GM11168 (cell line): ENCODE measurements around the gene RNF32.
"Not testable (repeated sequence)": the region's sequence is repeated elsewhere in the genome, so short reads cannot be mapped to it uniquely, and the experiment has no call there.

ENCODE experiments used
- in situ Hi-C: fragments of 300-500 bp; cut with MboI; formaldehyde crosslinking; loops from one replicate; pipeline ENCODE4 v1.12.0; 2022; ENCODE audit warnings: low sequenced_read_pairs; ENCODE audit not compliant: unreplicated experiment

The RNF32 gene

DNA sequence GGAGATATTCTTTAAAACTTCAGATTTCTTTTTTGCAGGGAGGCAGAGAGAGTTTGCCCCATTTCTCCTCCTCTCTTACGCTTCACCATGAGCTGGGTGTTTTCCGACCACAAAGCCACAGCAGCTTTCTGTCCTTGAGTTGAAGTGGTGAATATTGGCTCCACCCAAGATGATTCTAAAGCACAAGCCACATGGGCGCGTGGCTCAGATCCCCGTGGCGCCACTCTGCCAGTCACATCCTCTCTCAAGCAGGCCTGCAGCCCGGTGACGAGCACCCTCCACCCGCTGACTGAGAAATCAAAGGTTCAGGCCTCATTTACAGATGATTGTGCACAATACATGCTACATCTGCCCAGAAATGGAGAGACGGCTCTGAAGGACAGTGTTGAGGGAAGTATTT, 27.6 kb upstream of the RNF32 start:
- in situ Hi-C loops, result no loop called here

DNA sequence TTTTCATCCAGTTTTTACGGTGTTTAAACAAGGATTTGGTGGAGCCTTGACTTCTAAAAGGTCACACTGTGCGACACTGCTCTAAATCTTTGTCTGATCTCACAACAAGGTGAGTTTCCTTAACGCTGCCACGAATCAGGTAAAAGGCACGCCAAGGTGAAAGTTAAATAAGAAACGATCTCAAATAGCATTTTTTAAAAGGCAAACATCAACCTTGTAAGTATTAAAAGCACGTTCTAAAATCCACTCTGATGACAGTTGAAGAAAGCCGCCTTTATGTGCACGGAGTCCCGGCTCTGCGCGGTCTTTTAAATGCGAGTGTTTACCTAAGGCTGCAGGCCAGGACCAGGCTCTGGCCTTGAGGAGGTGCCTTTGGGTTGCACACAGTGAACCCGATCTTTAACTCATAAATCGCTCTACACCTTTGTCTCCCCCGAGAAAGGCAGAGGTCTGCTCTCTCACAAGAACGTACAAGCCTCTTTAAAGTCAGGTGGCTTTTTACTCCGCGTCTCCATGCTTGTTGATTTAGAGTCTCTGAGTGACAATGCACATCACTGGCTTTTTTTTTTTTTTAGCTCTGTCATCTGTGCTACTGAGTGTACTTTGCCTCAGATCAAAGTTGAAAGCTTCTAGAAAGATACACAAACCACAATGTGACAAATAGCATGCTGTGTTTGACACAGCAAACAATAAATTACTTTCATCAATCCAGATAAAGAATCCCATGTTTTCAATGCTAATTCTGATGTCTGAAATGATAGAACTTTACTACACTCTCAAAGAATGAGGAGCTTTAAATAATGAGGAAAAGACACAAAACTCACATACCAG, 25.9 kb upstream of the RNF32 start:
- in situ Hi-C loops, result no loop called here

DNA sequence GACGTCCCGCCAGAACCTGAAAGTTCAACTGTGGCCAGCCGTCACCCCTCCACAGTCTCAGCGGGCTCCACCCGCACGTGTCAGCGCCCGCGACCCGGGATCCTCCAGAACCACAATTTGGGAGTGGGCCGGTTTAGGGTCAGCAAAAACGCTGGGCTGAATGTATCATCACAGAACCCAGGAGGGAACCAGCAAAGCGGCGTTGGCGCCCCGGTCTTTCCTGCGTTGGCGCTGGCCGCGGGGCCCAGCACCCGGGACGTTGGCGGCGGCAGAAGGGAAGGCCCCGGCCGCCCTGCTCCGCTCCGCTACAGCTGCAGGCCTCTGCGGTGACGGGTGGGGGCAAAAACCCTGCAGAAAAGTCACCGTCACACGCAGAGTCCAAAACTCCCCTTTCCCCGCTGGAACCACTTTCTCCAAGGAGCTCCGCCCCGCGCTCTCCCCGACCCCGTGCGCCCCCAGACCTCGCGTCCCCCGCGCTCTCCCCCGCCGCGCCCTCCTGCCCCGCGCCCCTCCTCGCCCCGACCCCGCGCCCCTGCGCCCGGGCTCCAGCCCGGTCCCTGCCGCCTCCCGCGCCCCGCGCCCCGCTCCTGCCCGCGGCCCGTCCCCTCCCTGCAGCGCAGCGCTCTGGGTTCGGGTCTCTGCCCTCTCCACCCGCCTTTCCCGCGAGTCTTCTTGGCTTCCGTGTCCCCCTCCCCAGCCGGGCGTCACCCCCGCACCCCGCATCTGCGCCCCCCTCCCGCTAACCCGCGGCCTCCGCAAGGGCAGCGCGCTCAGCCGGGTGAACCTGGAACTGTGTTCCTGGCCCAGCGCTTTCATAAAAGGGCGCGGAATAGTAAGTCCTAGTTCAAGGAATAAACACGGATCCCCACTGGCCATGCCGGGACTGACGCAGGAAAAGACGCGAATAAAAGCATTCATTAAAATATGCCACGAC, 24.0 kb upstream of the RNF32 start:
- in situ Hi-C loops, result no loop called here

DNA sequence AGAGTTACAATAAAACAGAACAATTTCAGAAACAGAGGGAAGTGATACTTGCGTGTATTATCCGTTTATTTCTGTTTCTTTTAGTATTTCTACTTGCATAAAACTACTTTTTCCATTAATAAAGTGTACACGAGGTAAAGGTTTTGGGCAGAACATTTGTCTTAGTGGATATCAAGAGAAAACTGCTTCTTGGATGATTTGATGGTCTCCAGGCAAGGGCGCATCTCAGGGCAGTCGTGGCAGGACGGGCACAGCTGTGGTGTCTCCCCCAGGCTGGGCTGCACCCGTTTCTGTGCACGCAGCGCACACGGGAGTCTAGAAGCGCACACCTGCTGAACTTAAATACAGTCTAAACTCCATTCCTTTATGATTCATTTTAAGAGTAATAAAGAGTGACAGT, 23.4 kb upstream of the RNF32 start:
- in situ Hi-C loops, result no loop called here

DNA sequence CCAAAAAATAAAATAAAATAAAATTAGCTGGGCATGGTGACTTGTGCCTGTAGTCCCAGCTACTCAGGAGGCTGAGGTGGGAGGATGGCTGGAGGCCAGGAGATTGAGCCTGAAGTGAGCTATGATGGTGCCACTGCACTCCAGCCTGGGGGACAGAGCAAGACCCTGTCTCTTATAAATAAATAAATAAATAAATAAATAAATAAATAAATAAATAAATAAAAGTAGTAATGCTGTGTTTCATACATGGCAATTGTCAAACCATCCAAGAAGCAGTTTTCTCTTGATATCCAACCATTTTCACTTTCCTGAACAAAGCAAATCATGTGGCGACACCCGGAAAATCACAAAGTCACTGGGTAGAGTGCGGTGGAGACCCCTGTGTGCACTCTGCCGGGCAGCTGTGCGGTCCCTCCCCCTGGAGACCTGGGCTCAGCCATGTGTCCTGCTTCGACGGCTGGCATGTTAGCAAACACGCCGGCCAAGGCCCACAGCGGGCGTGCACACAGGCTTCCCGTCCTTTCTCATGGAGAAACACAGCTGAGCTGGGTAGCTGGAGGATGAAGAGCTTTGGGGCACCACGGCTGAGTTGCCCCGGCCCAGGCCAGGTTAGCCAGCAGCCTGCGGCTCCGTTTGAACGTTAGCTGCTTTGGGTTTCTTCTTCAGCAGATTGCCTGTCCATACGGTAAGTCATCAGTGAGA, 22.3 kb upstream of the RNF32 start:
- in situ Hi-C loops, result no loop called here

DNA sequence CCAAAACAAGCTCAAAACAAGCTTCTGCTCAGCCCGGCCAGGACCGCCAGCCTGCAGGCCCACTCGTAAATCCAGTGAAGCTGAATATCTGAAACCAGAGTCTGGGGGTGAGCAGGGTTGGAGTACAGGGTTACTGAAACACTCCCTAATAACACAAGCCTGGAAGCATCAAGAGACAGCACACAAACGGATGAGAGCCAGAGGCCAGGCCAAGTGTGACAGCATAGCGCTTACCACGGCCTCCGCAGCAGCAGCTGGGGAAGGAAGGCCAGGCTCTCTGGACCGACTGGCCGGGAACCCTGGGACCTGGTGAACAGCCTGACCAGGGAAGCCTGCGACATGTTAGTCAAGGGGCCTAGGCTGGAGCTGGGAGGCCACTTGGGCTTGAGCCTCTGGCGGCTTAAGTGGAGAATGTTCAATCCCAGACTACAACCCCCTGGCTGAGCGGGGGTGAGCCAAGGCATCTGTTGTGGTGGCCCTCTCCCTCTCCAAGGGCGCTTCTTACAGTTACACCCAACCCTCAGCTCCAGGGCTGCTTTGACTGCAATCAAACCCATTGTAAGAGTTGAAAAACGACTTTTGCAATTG, 21.7 kb upstream of the RNF32 start:
- in situ Hi-C loops, result no loop called here

DNA sequence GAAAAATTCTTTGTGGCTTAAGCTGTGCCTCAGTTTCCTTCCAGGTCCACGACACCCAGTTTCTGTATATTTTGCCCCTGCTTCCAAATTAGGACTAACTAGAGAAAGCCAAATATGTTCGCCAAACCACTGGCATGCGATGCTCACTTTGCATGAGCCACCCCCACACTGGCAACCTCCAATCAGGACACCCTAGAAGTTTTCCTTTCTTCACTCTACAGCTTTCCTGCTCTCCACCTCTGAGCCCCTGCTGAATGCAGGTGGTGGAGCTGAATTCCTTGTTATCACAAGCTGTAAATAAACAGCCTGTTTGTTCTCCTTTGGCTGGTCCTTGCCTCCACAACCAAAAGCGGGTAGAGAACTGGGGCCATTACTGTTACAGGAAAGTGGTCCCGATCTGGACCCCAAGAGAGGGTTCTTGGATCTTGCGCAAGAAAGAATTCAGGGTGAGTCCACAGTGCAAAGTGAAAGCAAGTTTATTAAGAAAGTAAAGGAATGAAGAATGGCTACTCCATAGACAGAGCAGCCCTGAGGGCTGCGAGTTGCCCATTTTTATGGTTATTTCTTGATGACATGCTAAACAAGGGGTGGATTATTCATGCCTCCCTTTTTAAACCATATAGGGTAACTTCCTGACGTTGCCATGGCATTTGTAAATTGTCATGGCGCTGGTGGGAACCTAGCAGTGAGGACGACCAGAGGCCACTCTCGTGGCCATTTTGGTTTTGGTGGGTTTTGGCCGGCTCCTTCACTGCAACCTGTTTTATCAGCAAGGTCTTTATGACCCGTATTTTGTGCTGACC, 20.9 kb upstream of the RNF32 start:
- in situ Hi-C loops, result not testable (repeated sequence)

DNA sequence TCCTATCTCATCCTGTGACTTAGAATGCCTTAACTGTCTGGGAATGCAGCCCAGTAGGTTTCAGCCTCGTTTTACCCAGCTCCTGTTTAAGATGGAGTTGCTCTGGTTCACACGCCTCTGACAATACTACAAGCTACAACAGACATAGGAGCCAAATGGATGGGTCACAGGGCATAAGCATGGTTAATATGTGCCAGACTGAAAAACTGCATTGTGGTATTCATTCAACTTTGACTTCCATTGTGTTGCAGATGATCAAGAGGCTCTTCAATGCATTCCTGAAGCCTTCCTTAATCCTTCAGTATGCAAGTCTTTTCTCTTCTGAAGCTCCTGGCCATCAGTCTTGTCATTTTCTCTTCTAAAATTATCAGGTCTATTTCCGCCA, 20.3 kb upstream of the RNF32 start:
- in situ Hi-C loops, result no loop called here

DNA sequence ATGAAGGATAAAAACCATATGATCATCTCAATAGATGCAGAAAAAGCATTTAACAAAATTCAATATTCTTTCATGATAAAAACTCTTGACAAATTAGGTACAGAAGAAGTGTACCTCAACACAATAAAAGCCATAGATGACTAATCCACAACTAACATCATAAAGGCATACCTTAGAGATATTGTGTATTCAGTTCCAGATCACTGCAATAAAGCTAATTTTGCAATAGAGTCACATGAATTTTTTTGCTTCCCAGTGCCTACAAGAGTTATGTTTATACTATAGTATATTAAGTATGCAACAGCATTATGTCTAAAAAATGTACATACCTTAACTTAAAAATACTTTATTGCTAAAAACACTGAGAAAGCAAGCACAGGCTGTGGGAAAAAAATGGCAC, 18.9 kb upstream of the RNF32 start:
- in situ Hi-C loops, result no loop called here

DNA sequence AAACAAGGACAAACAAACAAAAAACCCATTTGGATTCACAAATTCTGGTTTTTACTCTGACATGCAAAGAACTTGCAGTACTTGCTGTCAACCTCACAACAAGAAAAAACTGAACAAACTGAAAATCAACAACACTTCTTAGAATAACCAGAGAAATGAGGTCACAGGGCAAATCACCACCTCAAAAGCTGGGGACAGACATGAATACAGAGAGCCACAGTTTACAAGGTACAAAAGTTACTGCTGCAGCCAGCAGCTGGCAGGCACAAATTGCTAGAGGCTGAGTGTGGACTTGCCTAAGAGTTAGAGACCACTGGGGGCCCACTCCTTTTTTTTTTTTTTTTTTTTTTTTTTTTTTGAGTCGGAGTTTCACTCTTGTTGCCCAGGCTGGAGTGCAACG, 15.0 kb upstream of the RNF32 start:
- in situ Hi-C loops, result no loop called here

DNA sequence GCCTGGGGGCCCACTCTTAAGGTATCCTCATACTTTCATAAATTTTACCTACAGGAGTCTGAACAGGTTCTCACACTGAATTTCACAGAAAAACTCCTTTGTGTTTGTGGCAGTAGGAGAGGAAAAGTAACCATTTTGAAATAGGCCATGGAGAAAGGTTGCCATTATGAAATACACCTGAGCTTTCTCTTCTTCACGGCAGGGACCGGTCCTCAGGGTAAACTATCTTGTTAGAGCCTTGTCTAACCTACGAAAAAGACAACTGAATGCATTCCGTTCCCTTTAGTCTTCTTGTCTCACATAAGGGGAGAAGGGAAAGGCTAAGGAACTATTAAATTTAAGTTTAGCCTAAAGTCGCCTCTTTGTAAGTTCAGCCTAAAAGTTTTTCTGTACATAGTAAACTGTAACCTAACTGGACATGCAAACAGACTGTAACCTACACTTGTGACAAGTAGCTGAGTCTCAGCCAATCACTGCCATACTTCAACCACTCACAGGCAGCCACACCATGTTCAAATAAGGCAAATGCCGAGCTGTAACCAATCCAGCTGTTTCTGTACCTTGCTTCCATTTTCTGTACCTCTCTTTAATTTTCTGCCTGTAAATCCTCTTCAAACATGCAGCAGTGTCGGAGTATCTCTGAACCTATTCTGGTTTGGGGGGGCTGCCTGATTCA, 14.2 kb upstream of the RNF32 start:
- in situ Hi-C loops, result no loop called here

DNA sequence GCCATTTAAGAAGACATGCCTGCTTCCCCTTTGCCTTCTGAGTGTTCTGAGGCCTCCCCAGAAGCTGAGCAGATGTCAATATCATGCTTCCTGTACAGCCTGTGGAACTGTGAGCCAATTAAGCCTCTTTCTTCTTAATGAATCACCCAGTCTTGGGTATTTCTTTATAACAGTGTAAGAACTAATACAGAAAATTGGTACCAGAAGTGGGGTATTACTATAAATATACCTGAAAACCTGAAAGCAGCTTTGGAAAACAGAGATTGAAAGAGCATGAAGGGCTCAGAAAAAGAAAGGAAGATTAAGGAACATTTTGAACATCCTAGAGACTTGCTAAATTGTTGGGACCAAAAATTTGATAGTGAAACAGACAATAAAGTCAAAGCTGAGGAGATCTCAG, 12.0 kb upstream of the RNF32 start:
- in situ Hi-C loops, result no loop called here

DNA sequence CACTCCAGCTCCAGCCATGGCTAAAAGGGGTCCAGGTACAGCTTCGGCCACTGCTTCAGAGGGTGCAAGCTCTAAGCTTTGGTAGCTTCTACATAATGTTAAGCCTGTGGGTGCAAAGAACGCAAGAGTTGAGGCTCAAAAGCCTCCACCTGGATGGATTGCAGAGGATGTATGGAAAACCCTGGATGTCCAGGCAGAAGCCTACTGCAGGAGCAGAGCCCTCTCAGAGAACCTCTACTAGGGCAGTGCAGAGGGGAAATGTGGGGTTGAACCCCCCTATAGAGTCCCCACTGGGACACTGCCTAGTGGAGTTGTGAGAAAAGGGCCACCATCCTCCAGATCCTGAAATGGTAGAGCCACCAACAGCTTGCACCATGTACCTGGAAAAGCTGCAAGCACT, 10.7 kb upstream of the RNF32 start:
- in situ Hi-C loops, result no loop called here

DNA sequence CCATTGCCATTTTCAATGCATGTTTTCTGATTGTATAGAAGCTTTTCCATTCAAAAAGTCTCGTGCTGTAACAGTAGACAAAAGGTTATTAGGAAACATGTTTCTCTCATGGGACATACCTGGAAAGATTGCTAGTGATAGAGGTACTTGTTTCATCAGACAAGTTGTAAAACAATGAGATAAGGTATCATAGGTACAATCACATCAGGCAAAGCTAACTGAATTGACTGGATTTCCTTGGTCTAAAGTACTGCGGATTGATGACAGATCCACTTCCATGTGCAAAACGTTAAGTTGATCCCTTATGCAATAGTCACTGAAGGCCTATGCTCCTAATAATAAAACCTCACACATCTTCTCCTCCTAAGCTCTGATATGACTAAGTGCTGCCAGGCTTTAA, 6.5 kb upstream of the RNF32 start:
- in situ Hi-C loops, result no loop called here

DNA sequence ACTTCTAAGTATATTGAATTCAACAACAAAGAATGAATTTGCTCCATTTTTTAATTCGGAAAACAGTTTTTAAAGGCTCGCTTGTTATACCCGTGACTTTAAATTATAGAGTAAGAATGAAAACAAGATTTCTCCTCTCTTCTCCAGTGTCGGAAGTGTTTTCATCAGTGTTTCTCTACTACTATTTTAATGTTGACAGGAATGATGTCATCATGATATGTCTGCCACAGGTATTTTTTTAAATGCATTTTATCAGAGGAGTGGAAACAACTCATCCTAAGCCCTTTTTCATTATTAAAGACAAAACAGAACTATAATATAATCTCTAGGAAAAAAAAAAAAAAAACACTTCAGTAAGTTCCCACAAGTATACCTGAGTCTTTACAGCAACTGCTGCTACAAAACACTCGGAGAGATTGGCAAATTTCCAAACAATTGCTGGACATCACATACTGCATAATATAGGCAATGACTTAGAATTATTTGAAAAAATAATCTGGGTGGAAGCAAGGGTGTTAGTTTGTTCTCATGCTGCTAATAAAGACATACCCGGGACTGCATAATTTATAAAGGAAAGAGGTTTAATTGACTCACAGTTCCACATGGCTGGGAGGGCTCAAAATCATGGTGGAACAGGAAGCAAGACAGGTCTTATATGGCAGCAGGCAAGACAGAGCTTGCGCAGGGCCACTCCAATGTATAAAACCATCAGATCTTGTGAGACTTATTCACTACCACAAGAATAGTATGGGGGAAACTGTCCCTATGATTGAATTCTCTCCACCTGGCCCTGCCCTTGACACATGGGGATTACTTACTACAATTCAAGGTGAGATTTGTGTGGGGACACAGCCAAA, 4.8 kb upstream of the RNF32 start:
- in situ Hi-C loops, result no loop called here

DNA sequence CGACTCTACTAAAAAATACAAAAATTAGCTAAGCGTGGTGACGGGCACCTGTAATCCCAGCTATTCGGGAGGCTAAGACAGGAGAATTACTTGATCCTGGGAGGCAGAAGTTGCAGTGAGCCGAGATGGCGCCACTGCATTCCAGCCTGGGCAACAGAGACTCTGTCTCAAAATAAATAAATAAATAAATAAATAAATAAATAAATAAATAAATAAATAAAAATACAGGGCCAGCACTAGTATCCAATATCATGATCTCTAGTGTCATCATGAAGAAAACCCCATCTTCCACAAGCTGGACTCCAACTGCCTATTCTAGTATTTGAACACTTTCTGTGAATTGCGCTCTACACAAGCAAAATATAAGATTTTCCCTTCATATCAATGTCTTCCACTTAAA, 3.5 kb upstream of the RNF32 start:
- in situ Hi-C loops, result not testable (repeated sequence)

DNA sequence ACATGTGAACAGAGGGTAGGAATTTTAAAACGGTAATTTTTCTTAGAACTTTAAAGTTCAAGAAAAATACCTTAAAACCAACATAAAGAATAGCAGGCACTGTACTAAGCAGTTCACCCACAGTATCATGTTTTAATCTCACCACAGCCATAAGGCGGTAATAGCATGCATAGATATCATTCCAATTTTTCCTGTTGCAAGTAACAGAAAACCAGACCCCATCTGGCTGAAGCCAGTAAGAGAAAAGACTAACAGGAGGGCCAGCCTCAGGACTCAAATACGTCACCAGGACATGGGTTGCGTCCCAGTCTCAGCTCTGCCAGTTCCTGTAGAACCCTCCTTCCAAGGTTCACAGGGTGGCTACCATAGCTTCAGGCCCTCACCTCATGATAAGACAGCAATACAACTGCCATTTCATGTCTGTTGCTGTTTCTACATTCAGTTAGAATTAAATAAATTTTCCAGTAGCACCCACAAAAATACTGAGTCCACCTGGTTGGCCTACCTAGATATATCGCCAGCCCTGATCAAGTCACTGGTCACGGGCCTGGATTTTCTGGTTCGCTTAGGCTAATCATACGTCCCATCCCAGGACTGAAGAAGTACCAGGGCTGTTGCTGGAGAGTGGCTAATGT, 2.0 kb upstream of the RNF32 start:
- in situ Hi-C loops, result no loop called here
